Measurements from ENCODE around the gene PLAU. TPM values are rescaled to one million over a fixed set of nuclear protein-coding genes. Genes with fewer than 3 reads are reported as not detected.
"Not testable (repeated sequence)": the region's sequence is repeated elsewhere in the genome, so short reads cannot be mapped to it uniquely, and the experiment has no call there.

Gene PLAU
- total RNA-seq, 1 experiment from 2014 or later, result 165 TPM

DNA sequence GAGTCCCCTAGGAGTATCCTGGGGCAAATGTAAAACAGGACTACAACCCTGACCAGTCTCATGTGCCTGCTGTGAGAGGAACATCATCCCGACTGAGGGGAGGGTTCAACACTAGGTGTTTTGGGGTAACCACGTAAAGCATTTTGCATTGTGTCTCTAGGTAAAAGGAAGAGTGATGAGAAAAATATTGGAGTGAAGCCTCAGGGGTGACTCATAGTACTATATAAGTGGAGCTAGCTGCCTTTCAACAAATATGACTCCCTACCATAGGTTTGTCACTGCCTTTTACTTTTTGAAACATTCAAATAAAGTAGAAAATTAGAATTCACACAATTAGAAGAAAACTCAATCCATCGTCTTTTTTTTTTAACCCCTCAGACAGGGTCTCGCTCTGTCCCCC is 34.0 kb upstream of the PLAU start:
- no peak for DNase-seq (ENCODE audit: low read depth)

DNA sequence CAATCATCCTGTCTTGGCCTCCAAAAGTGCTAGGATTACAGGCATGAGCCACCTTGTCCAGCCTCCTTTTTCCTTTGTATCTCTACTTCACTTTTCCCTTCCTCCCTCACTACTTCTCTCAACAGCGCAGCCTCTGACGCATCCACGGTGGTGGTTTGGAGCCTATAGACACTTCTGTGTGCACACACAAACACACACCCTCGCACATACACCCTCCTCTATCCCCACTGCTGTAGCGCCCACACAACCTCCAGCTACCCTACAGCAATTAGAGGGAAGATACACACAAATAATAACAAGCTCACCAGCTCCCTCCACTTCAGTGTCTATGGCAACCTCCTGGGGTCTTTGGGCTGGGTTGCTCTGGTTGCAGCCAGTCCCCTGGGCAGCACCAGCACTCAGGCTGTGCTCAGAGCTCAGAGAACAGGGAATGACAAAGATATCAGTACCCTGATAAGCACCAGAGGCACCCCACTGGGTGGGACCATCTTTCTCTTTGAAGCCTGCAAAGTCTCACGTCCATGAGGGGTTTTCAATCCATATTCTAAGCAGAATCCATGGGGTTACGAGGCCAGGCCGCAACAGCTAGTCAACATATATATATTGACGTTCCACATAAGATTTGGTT is 33.3 kb upstream of the PLAU start:
- no peak for DNase-seq (ENCODE audit: low read depth)

DNA sequence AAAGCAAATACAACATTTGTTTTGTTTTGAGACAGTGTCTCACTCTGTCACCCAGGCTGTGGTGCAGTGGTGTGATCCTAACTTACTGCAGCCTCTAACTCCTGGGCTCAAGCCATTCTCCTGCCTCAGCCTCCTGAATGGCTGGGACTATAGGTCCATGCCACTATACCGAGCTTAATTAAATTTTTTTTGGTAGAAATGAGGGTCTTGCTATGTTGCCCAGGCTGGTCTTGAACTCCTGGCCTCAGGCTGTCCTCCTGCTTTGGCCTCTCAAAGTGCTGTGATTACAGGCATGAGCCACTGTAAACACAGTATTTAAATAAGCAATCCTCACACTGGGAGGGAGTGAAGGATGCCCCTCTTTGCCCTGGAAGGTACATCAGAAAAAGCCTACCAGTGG is 32.6 kb upstream of the PLAU start:
- no peak for DNase-seq (ENCODE audit: low read depth)

DNA sequence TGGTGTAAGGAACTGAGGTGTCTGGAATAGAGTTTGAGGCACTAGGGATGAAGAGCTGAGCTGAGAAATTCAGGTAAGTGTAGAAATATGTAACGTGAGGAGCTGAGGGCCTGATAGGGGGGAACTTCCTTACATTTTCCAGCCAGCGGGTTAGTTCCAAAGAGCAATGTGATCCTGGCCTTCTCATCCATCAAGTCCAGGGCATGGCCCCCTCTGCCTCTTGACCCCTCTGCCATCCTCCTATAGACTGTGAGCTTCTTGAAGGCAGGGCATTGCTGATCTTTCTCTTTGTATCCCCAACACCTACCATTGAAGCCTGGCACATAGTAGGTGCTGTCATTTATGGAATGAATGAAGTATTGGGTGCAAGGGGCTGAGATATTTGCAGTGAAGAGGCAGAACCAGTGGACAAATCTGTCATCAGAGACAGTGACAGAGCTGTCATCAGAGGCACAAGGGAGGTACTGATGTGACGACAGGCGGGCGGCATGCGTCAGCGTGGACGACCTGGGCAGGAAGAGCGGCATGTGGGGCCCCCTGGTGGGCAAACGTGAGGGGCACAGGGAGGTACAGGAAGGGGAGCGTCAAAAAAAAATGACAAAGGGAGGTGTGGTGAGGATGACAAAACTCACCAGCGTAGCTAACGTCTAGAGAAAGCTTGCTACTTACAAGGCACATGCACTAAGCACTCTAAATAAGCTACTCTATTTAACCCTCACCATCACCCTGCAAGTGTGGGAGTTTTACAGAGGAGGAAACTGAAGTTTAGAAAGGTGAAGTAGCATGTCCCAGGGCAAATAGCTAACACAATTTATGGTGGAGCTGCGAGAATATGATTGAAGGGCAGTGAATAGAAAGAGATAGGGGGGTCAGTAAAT is 31.4 kb upstream of the PLAU start:
- peak; percentile 87 for DNase-seq (ENCODE audit: low read depth)

DNA sequence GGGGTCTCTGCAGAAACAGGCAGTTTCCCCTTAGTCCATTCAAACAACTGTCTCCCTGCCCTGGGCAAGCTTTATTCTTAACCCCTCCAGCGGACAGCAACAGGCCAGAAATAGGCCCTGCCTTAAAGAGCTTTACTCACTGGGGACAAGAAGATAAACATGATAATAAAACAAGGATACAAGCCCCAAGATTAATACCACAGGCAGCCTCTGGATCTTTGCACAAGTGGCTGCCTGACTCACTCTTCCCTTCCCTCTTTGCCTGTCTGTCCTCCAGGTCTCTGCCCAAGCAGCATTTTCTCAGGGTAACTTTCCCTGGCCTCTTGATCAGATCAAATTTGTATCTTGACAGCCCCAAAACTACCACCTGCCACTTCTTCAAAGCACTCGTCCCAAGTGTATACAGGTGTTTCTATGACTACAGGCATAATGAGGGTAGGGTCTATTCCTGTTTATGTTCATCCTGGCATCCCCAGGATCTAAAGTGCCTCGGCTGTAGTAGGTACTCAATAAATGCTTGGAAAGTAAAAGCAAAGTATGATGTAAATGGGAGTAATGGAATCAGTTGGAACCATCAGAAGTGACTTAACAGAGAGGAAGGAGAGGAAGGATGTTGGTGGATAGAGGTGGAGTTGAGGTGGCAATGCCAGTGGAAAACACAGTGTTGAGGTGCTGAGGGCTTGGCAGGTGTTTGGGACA is 29.6 kb upstream of the PLAU start:
- no peak for DNase-seq (ENCODE audit: low read depth)

DNA sequence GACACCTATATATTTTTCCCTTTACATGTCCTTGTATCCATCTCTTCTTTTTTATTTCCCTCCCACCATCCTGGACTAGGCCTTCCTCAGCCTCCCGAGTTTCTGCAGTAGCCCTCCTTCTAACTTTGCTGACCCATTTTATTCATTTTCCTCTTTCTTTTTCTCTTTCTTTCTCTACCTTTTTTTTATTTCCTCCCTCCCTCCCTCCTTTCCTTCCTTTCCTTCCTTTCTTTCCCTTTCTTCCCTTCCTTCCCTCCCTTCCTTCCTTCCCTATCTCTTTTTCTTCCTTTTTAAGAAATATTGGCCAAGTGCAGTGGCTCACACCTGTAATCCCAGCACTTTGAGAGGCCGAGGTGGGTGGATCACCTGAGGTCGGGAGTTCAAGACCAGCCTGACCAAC is 26.9 kb upstream of the PLAU start:
- DNase-seq (ENCODE audit: low read depth), result no peak

DNA sequence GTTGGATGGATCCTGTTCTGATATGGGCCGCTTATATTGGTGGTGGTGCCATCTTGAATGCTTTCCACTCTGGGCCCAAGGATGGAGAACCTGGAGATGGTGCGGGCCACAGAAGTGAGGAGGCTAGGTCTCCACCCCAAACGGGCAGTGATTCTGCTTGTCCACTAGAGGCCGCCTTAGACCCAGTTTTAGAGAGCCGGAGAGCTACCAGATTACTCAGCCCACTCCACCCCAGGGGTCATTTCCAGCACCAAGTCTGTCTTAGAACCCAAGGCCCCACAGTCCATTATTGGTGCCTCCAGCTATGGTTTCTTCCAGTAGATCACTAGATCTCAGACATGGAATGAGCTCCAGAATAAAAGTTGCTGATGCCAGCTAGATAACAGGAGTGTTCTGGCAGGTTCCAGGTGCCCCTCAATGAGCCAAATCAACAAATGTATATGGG is 24.8 kb upstream of the PLAU start:
- peak; percentile 78 for DNase-seq (ENCODE audit: low read depth)

DNA sequence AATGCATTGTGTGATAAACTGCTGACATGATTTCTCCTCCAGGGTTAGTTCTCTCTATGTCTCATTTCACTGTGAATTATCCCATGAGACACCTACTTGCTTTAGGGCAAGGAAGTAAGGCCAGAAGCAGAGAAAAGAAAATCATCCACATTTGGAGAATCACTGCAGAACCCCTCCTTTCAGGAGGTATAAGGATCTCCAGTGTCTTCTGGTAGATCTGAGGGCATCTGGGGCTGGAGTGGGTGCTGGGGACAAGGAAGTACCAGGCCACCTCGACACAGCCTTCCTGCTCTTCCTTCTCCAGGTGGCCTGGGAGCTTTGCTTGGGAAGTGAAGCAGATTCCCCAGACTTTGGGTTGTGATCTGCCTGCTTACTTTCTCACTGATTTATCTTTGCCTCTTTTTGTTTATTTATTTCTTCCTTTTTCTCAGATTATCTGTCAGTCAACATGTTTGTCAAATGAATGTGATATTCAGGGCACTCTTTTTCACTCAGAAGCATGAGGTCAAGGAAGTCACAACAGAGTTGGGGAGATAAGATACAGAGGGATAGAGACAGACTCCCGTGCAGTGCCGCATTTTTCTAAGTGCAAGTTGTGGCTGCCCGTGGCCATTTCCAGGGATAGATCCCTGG is 24.2 kb upstream of the PLAU start:
- DNase-seq (ENCODE audit: low read depth), result no peak

DNA sequence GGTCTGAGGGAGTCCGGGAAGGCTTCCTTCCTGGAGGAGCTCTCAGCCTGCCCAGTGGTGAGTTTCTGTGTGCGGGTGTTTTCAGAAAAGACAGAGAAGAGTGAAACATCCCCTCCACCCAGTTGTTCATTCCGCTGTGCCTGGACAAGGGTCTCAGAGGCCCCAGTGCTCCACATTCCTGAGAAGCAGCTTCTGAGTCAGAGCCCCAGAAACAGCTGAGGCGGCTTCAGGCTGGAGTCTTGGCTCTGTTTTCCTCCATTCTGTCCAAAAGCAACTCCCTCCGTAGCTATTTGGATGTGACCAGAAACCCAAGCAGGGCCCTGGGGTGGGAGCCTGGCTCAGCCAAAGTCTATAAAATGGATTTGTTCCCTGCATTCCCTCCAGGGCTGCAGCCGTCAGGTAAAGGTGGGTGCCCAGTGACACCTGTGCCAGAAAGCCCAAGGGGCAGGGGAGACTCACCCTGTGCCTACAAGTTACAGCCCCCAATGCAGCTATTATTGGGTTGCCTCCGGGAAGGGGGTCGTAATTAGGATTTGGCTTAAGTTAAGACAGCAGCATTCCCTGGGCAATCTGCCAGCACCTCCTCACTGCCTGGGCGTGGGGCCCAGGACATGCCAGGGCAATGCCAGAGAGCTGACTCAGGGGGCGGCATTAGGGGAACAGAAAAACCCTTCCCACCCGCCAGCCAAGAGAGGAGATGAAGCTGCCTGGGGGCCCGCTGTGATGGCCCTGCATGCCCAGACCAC is 23.5 kb upstream of the PLAU start:
- DNase-seq (ENCODE audit: low read depth), result peak; percentile 95

DNA sequence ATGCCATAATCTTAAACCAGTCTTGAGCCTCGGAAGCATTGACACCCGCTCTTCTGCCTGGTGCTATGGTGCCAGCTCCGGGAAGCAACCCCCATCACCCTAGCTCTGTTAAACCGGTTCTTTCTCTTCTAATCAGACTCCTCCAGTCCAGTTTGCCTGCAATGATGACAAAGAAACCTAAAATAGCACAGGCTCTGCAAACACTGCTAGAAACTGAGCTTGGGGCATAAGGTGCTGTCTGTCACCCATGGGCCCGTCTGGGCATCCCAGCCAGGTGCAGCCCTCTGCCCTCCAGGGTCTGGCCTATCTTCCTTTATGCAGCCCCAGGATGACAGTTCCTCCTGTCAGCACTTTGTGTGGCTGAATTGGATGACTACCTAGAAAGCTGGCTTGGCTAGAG is 22.4 kb upstream of the PLAU start:
- DNase-seq (ENCODE audit: low read depth), result no peak

DNA sequence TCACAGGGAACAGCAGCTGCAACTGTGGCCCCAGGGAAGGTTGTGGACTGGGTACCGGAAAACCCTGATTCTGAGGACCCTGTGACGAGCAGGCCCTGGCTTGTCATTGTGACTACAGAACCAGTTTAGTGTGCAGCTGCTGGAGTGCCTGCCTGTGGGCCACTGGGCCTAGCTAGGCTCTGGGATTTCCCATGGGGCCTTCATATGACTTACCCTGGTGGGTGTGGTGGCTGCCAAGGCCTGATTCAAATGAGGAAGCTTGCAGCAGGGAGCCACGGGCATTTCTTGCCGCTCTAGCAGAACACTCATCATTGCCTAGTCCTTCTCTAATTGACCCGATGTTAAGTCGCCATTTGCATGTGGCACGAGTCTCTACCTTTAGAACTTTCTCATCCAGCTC is 21.9 kb upstream of the PLAU start:
- DNase-seq (ENCODE audit: low read depth), result peak; percentile 90

DNA sequence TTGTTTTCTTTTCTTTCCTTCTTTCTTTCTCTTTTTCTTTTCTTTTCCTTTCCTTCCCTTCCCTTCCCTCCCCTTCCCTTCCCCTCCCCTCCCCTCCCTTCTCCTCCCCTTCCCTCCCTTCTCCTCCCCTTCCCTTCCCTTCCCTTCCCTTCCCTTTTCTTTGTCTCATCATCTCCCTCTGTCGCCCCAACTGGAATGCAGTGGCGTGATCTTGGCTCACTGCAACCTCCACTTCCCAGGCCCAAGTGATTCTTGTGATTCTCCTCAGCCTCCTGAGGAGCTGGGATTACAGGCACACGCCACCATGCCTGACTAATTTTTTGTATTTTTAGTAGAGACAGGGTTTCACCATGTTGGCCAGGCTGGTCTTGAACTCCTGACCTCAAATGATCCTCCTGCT is 21.5 kb upstream of the PLAU start:
- DNase-seq (ENCODE audit: low read depth), result not testable (repeated sequence)

DNA sequence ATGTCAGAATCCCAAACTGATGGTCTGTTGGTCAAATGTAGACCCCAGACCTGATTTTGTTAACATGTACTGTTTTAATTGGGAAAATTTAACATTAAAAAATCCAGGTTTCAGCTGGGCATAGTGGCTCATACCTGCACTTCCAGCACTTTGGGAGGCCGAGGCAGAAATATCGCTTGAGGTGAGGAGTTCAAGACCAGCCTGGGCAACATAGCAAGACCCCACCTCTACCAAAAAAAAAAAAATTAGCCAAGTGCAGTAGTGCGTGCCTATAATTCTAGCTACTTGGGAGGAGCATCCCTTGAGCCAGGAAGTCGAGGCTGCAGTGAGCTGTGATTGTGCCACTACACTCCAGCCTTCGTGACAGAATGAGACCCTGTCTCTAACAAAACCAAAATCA is 20.7 kb upstream of the PLAU start:
- no peak for DNase-seq (ENCODE audit: low read depth)

DNA sequence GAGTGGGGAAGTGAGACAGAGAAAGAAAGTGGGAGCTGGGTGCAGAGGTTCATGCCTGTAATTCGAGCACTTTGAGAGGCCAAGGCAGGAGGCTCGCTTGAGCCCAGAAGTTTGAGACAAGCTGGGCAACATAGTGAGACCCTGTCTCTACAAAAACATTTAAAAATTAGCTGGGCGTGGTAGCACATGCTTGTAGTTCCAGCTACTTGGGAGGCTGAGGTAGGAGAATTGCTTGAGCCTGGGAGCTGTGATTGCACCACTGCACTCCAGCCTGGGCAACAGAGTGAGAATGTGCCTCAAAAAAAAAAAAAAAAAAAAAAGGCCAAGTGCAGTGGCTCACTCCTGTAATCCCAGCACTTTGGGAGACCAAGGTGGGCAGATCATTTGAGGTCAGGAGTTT is 20.1 kb upstream of the PLAU start:
- not testable (repeated sequence) for DNase-seq (ENCODE audit: low read depth)

DNA sequence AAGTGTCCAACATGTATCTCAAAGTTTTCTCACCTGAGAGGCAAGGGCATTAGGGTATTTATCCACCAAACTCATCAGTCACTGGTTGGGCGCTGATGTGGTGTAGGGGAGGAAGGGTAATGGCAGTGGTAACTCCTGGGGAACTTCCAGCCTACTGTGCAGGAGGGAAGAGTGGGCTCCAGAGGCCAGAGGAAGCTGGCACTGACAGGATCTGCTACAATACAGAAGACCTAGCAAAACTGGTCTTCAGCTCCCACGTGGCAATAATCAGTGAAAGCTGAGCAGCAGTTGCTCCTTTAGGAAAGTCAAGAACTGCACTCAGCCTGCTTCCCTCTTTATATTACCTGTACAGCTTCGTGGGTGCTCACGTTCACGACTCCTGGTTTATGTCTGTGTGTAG is 19.4 kb upstream of the PLAU start:
- no peak for DNase-seq (ENCODE audit: low read depth)

DNA sequence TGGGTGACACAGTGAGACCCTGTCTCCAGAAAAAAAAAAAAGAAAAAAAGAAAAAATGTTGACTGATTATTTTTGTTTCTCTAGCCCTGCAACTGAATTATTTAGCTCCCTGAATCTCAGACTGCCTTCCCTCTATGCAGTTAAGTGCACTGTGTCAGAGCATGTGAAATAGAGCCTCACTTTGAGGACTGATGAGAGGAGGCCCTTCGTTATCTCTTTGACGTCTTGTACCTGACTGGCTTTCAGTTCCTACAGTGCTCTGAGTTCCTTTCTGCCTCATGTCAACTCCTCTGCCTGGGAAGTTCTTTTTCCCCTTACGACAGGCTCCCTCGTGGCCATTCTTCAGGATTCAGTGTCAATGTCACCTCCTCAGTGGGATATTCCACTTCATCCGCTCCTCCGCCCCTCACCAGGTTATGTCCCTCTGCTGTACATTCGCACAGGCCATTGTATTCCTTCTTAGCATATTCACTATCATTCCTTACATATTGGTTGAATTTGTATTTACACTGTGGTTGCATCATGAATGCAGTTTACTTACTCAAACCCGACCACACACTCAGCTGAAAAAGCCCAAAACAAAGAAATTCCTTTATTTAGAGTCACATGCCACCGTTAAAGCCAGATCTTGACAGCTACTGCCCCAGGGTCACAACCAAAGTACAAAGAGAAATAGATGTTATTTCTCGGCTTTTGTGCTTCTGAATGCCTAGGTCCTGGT is 18.5 kb upstream of the PLAU start:
- no peak for DNase-seq (ENCODE audit: low read depth)

DNA sequence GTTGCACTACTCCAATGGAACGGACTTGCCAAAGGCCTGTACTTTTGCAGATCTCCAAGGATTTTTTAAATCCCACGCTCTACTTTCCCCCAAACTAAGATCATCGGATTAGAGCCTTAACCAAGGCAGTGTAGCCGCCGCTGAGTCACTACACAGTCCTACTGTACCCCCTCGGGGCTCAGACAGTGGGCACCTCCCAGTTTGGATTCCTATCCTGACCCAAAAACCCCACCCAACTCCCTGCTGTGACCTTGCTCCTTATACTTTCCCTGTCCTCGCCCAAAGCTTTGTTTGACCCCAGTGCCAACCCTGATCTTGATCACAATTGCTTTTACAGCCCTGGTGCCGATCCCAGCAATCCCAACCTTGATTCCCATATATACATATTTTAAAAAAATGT is 17.5 kb upstream of the PLAU start:
- DNase-seq (ENCODE audit: low read depth), result no peak

DNA sequence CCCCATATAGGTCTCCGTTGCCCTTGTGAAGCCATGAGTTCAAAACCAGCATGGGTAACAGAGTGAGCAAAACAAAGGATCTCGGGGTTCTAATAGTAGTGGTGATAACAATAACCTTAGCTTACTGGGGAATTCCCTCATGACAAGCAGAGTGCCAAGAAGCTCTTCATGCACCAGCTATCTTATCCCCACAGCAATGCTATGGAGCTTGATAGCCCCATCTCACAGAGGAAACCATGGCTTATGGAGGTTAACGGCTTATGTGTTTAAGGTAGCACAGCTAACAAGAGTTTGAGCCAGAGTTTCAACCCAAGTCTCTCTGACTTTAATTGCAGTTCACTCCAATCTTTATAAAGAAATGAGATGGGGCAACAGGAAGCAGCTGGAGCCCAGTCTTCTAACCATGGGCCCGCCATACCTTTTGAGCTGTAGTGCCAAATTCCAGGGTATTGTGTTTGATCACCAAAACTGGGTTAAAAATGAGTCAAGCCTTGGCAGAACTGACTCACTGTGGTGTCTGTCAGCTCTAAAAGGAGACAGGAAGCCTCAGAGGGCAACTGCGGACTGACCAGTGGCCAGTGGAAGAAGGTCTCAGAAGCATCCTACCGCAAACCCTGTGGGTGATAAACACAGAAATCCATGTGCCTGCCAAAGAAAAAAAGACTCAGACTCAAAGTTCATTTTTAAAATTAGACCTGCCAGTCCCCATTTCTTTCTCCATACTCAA is 16.5 kb upstream of the PLAU start:
- peak; percentile 80 for DNase-seq (ENCODE audit: low read depth)

DNA sequence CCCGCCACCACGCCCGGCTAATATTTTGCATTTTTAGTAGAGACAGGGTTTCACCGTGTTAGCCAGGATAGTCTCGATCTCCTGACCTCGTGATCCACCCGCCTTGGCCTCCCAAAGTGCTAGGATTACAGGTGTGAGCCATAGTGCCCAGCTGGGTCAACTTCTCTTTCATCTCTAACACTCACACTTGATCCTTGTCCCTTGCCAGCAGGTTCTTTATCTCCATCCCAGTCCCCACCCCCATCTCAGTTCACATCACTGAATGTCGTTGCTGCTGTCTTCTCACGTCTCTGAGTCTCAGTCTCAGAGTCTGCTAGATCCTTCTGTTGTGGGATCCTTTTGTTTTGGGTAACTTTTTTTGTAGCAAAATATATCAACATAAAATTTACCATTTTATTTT is 15.6 kb upstream of the PLAU start:
- not testable (repeated sequence) for DNase-seq (ENCODE audit: low read depth)

DNA sequence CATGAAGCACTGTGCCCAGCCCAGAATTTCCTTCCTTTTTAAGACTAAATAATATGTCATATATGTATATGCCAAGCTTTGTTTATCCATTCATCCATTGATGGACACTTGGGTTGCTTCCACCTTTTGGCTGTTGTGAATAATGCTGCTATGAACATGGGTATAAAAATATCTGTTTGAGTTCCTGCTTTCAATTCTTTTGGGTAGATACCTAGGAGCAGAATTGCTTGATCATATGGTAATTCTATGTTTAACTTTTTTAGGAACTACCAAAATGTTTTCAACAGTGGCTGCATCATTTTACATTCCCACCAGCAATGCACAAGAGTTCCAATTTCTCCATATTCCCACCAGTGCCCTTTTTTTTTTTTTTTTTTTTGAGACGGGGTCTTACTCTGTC is 13.2 kb upstream of the PLAU start:
- no peak for DNase-seq (ENCODE audit: low read depth)

All from Daoy (cell line).